GM12878 (cell line): ENCODE measurements around the gene ADAMTS13. TPM values are rescaled to one million over a fixed set of nuclear protein-coding genes. Genes with fewer than 3 reads are reported as not detected.
A peak's percentile ranks its signal among the peaks of the same experiment; 100 is the strongest.

ENCODE experiments used
- BCL3 ChIP-seq: IDR thresholded peaks from 2 replicates; pipeline ENCODE4 v1.6.1; 2011; ENCODE audit warnings: borderline replicate concordance, low read depth, mild to moderate bottlenecking, moderate library complexity, low read length; ENCODE audit not compliant: insufficient read depth, poor library complexity, severe bottlenecking
- CHD2 ChIP-seq: IDR thresholded peaks from 2 replicates; pipeline ENCODE4 v1.6.1; 2011; ENCODE audit warnings: low read depth, low read length, improper control_type of control experiment, borderline replicate concordance
- CREB1 ChIP-seq: IDR thresholded peaks from 2 replicates; pipeline ENCODE4 v1.6.1; 2012; ENCODE audit warnings: low read depth, mild to moderate bottlenecking, inconsistent platforms
- EP300 ChIP-seq, 2 experiments: fragments of 150-350 bp in 1 of 2; IDR thresholded peaks; 2 replicates each; pipeline ENCODE4 v1.6.1; 2011 to 2012; ENCODE audit warnings: low read depth in 2 of 2, low read length in 2 of 2, borderline replicate concordance in 1 of 2, improper control_type of control experiment in 1 of 2, inconsistent platforms in 1 of 2; ENCODE audit not compliant: control insufficient read depth in 1 of 2
- IKZF1 ChIP-seq: fragments of 450-650 bp; conservative IDR thresholded peaks from 2 replicates; pipeline ENCODE4 v1.6.1; 2017; ENCODE audit warnings: antibody characterized with exemption, mild to moderate bottlenecking
- IRF4 ChIP-seq: IDR thresholded peaks from 2 replicates; pipeline ENCODE4 v1.6.1; 2011; ENCODE audit warnings: low read depth, low read length
- IRF5 ChIP-seq: fragments of 450-650 bp; IDR thresholded peaks from 2 replicates; pipeline ENCODE4 v1.6.1; 2017; ENCODE audit warnings: borderline replicate concordance
- LARP7 ChIP-seq: fragments of 450-650 bp; IDR thresholded peaks from 2 replicates; pipeline ENCODE4 v1.6.1; 2017; ENCODE audit warnings: mild to moderate bottlenecking
- MTA2 ChIP-seq: fragments of 450-650 bp; IDR thresholded peaks from 2 replicates; pipeline ENCODE4 v1.6.1; 2016; ENCODE audit warnings: low read depth, mild to moderate bottlenecking, moderate library complexity
- RELA ChIP-seq: fragments of 450-650 bp; IDR thresholded peaks from 2 replicates; pipeline ENCODE4 v1.8.0; 2014; ENCODE audit warnings: borderline replicate concordance; ENCODE audit not compliant: partially characterized antibody
- RUNX3 ChIP-seq: IDR thresholded peaks from 2 replicates; pipeline ENCODE4 v1.6.1; 2012; ENCODE audit warnings: low read length, inconsistent platforms
- SIX5 ChIP-seq: IDR thresholded peaks from 2 replicates; pipeline ENCODE4 v1.6.1; 2011; ENCODE audit warnings: mild to moderate bottlenecking, low read depth, low read length, moderate library complexity; ENCODE audit not compliant: severe bottlenecking
- SPI1 ChIP-seq: IDR thresholded peaks from 2 replicates; pipeline ENCODE4 v1.6.1; 2011; ENCODE audit warnings: low read depth, mild to moderate bottlenecking, low read length, moderate library complexity, borderline replicate concordance; ENCODE audit not compliant: insufficient read depth
- SREBF2 ChIP-seq: IDR thresholded peaks from 2 replicates; pipeline ENCODE4 v1.6.1; 2012; ENCODE audit warnings: mild to moderate bottlenecking, low read length
- TAF1 ChIP-seq: IDR thresholded peaks from 2 replicates; pipeline ENCODE4 v1.6.1; 2011; ENCODE audit warnings: mild to moderate bottlenecking, low read depth, low read length, borderline replicate concordance
- TCF3 ChIP-seq: IDR thresholded peaks from 2 replicates; pipeline ENCODE4 v1.6.1; 2012; ENCODE audit warnings: low read depth, mild to moderate bottlenecking, low read length, borderline replicate concordance; ENCODE audit not compliant: insufficient read depth
- ZBED1 ChIP-seq: IDR thresholded peaks from 2 replicates; pipeline ENCODE4 v1.6.1; 2016; ENCODE audit warnings: borderline replicate concordance
- ZBTB40 ChIP-seq: fragments of 450-650 bp; IDR thresholded peaks from 2 replicates; pipeline ENCODE4 v1.6.1; 2016; ENCODE audit warnings: mild to moderate bottlenecking, moderate library complexity, borderline replicate concordance
- polyA plus RNA-seq, 11 experiments: library from polyadenylated mRNA; depleted of rRNA in 4 of 11; unstranded in 6 of 11; stranded (reverse) in 5 of 11; fragments of >200 nt; fragmentation: Nextera tagmentation in 4 of 11; fragmentation: Illumina TruSeq in 1 of 11; extraction: Ambion mirVana in 4 of 11; extraction: Trizol in 1 of 11; gene quantifications; 1 replicate in 1 of 11; 2 replicates in 10 of 11; pipeline versions ENCODE4 v1.2.1 to v1.2.3, GENCODE V29; 2011 to 2016; ENCODE audit warnings: inconsistent platforms in 2 of 11, missing spikeins in 2 of 11, low read depth in 1 of 11
- total RNA-seq, 4 experiments: library from RNA; depleted of rRNA in 3 of 4; stranded (reverse); fragments of >200 nt in 3 of 4; fragmentation: Illumina TruSeq in 1 of 4; extraction: Trizol in 1 of 4; gene quantifications; 2 replicates each; pipeline versions ENCODE4 v1.2.1 to v1.2.3, GENCODE V29; 2013 to 2021
- TF ChIP-seq, protein P1 (sequence below): fragments of 450-650 bp; IDR thresholded peaks from 2 replicates; pipeline ENCODE4 v1.6.1; 2018; ENCODE audit warnings: borderline replicate concordance, mild to moderate bottlenecking; ENCODE audit not compliant: partially characterized antibody

Gene ADAMTS13
- total and polyA plus RNA-seq, 10 of the 15 experiments (the other 5 are each of a cell fraction or from before 2014, with no cell fraction given): 0.08 to 2.4 (median 0.28) TPM

DNA sequence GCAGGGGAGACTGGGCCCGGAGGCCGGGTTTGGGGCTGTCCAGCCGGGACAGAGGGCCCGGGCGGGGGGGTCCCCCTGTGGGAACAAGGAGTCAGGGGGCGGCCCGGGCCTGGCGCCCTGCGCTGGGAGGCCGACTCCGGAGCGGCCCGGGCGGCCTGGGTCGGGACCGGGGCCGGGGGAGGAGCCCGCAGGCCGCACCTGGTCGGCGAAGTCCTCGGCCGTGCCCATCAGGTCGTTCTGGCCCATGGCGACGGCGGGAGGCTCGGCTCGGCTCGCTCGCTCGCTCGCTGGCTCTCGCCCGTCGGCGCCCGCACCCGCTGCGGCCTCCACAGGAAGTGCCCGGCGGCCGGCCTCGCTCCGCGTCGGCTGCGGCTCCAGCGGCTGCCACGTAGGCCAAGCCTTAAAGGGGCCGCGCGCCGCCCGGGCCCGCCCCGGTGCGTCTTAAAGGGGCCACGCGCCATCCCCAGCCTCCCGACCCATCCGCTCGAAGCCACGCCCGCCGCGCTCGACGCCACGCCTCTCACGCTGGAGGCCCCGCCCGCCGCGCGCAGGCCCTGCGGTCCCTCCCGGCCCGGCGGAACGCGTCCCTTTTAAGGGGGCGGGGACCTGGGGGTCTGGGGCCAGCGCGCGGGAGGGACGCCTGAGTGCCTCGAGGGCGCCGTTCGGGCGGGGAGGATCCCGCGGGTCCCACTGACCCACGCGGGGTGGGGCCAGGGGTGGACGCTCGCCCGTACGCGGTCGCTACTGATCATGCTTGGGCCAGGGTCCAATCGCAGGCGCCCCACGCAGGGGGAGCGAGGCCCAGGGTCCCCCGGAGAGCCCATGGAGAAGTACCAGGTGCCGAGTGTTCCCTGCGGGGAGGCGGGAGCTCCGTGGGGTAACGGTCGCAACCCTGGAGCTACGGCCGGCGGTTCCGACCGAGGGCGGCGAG lies 46.2 kb upstream of the ADAMTS13 start, which contains the start of the genes STKLD1 and SURF4 (continued):
- TF ChIP-seq ZBTB40: no peak
- 0 out of 2 replicates have a peak, but pooled peaks have one; percentile 56 for TF ChIP-seq TCF3
- TF ChIP-seq EP300 (IDR thresholded peaks at IDR 0.05; ENCODE audit: borderline replicate concordance in 1 of 2, control insufficient read depth in 1 of 2, low read depth in 2 of 2, low read length in 2 of 2): no peak
- TF ChIP-seq BCL3: no peak
- TF ChIP-seq TAF1: peak; percentile 90; the same call in 1 of the 2 replicates
- no peak for TF ChIP-seq ZBED1
- TF ChIP-seq LARP7: peak; percentile 83
- TF ChIP-seq, protein P1, sequence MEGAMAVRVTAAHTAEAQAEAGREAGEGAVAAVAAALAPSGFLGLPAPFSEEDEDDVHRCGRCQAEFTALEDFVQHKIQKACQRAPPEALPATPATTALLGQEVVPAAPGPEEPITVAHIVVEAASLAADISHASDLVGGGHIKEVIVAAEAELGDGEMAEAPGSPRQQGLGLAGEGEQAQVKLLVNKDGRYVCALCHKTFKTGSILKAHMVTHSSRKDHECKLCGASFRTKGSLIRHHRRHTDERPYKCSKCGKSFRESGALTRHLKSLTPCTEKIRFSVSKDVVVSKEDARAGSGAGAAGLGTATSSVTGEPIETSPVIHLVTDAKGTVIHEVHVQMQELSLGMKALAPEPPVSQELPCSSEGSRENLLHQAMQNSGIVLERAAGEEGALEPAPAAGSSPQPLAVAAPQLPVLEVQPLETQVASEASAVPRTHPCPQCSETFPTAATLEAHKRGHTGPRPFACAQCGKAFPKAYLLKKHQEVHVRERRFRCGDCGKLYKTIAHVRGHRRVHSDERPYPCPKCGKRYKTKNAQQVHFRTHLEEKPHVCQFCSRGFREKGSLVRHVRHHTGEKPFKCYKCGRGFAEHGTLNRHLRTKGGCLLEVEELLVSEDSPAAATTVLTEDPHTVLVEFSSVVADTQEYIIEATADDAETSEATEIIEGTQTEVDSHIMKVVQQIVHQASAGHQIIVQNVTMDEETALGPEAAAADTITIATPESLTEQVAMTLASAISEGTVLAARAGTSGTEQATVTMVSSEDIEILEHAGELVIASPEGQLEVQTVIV: no peak
- TF ChIP-seq IKZF1: peak; percentile 86
- TF ChIP-seq RELA: peak; percentile 54
- TF ChIP-seq SIX5: no peak
- no peak for TF ChIP-seq IRF5
- no peak for TF ChIP-seq IRF4
- peak; percentile 58 for TF ChIP-seq RUNX3
- no peak for TF ChIP-seq MTA2
- TF ChIP-seq CREB1: peak; percentile 68; the same call in 1 of the 2 replicates
- no peak for TF ChIP-seq CHD2
- no peak for TF ChIP-seq SREBF2
- TF ChIP-seq SPI1: peak; percentile 12; the same call in 1 of the 2 replicates
